Measurements from ENCODE around the gene GNAT3.

The GNAT3 gene

GRCh38 chr7:80417211-80417793 is 94.6 kb downstream of the GNAT3 start:
- no peak for DNase-seq (ENCODE audit: low spot score)

- DNase-seq (ENCODE audit: low spot score) = no peak
Observed at GRCh38 chr7:80415522-80415921, 96.3 kb downstream of the GNAT3 start.

- no peak for DNase-seq (ENCODE audit: low spot score)
Observed at GRCh38 chr7:80415114-80415513, 96.8 kb downstream of the GNAT3 start.

GRCh38 chr7:80414331-80414730 is 97.5 kb downstream of the GNAT3 start:
- DNase-seq (ENCODE audit: low spot score) = no peak

GRCh38 chr7:80413383-80413945 is 98.4 kb downstream of the GNAT3 start:
- DNase-seq (ENCODE audit: low spot score) = no peak

- no peak for DNase-seq (ENCODE audit: low spot score)
Observed at GRCh38 chr7:80412842-80413241, 99.0 kb downstream of the GNAT3 start.

GRCh38 chr7:80411621-80412020 is 100.2 kb downstream of the GNAT3 start:
- no peak for DNase-seq (ENCODE audit: low spot score)

- no peak for DNase-seq (ENCODE audit: low spot score)
Observed at GRCh38 chr7:80410081-80410480, 101.8 kb downstream of the GNAT3 start.
